ENCODE data around the gene SEC23B. TPM values are rescaled to one million over a fixed set of nuclear protein-coding genes. Genes with fewer than 3 reads are reported as not detected.

The SEC23B gene
- total RNA-seq, 2 experiments from 2014 or later, result 95.3 to 119 TPM

GRCh38 chr20:18545566-18545965 is 37.8 kb downstream of the SEC23B start:
- intact Hi-C loops (cut with DNase I, micrococcal nuclease), result no loop called here
- H3K27ac Mint-ChIP-seq, result no peak overlapping the region
- no peak for DNase-seq
- ChIA-PET CTCF (interaction anchor here (1.2 kb wide), 1 partner anchor 38 kb away, joined by 3 read pairs; the partner anchor contains the start of gene SEC23B), POLR2A (no interaction called here)
- no peaks in the 10 kb centered on the region for H3K9me3 Mint-ChIP-seq (ENCODE audit: low read depth)
- no peak for ATAC-seq
- H3K4me3 Mint-ChIP-seq, result no peak overlapping the region
- no peaks in the 10 kb centered on the region for H3K4me1 Mint-ChIP-seq
- no peaks in the 10 kb centered on the region for H3K27me3 Mint-ChIP-seq
- H3K36me3 Mint-ChIP-seq (ENCODE audit: low read depth), result peaks cover 43% of the 10 kb centered on the region

- ATAC-seq (no peak), DNase-seq (no peak)
- ChIA-PET CTCF (interaction anchor here (0.6 kb wide), 1 partner anchor 40 kb away, joined by 3 read pairs; no protein-coding TSS in a partner anchor), POLR2A (no interaction called here)
- intact Hi-C loops (cut with DNase I, micrococcal nuclease), result no loop called here
- Mint-ChIP-seq H3K9me3 (ENCODE audit: low read depth) (no peaks in the 10 kb centered on the region), H3K4me3 (no peak overlapping the region), H3K27me3 (no peaks in the 10 kb centered on the region), H3K36me3 (ENCODE audit: low read depth) (peaks cover 31% of the 10 kb centered on the region), H3K4me1 (no peaks in the 10 kb centered on the region), H3K27ac (no peak overlapping the region)
Measured at GRCh38 chr20:18548465-18548864, 40.7 kb downstream of the SEC23B start.

GRCh38 chr20:18553746-18554145 is 46.0 kb downstream of the SEC23B start:
- ATAC-seq (no peak), DNase-seq (no peak)
- no peak overlapping the region for H3K27ac Mint-ChIP-seq
- POLR2A ChIA-PET, result no interaction called here
- no peaks in the 10 kb centered on the region for H3K27me3 Mint-ChIP-seq
- no peak overlapping the region for H3K4me3 Mint-ChIP-seq
- intact Hi-C loops (cut with DNase I, micrococcal nuclease), result no loop called here
- H3K4me1 Mint-ChIP-seq, result no peaks in the 10 kb centered on the region
- no peaks in the 10 kb centered on the region for H3K9me3 Mint-ChIP-seq (ENCODE audit: low read depth)
- H3K36me3 Mint-ChIP-seq (ENCODE audit: low read depth), result peaks cover 39% of the 10 kb centered on the region
- CTCF ChIA-PET, result no interaction called here

GRCh38 chr20:18566892-18567738 is 59.4 kb downstream of the SEC23B start, which contains the start of gene SMIM26:
TSS of gene SMIM26 (plus strand) at chr20:18567432. CDS start at chr20:18567479, 47 bp downstream.
- H3K27me3 Mint-ChIP-seq, result no peaks in the 10 kb centered on the region
- peaks cover 13% of the 10 kb centered on the region for H3K4me1 Mint-ChIP-seq
- intact Hi-C loops (cut with DNase I, micrococcal nuclease), result loop anchor here (1.0 to 10.0 kb wide), 15 partner anchors 20 to 1992 kb away; partner anchors contain the start of genes DZANK1 (in 2 of the 2), POLR3F (in 2 of the 2), SEC23B (in 2 of the 2) and SNX5 (in 2 of the 2)
- no peaks in the 10 kb centered on the region for H3K9me3 Mint-ChIP-seq (ENCODE audit: low read depth)
- peak within 1 kb of the TSS; percentile 92 for H3K27ac Mint-ChIP-seq
- ChIA-PET POLR2A (interaction anchor here (1.0 kb wide), 1 partner anchor 100 kb away, joined by 4 read pairs; the partner anchor contains the start of genes DZANK1 and POLR3F), CTCF (interaction anchor here (1.0 to 2.0 kb wide), 2 partner anchors 24 to 60 kb away, joined by 3 to 7 read pairs; partner anchors contain the start of gene SEC23B)
- peak; percentile 100 for ATAC-seq
- peak; percentile 97 for DNase-seq
- peak within 1 kb of the TSS; percentile 98 for H3K4me3 Mint-ChIP-seq
- H3K36me3 Mint-ChIP-seq (ENCODE audit: low read depth), result peaks cover 27% of the 10 kb centered on the region

- POLR2A ChIA-PET, result no interaction called here
Measured at GRCh38 chr20:18567739-18568091, 60.0 kb downstream of the SEC23B start.

GRCh38 chr20:18571009-18571408 is 63.3 kb downstream of the SEC23B start:
- Mint-ChIP-seq H3K9me3 (ENCODE audit: low read depth) (no peaks in the 10 kb centered on the region), H3K36me3 (ENCODE audit: low read depth) (peaks cover 21% of the 10 kb centered on the region), H3K27me3 (no peaks in the 10 kb centered on the region), H3K27ac (peak overlapping the region; percentile 6), H3K4me3 (no peak overlapping the region), H3K4me1 (peaks cover 17% of the 10 kb centered on the region)
- DNase-seq (no peak), ATAC-seq (no peak)
- ChIA-PET POLR2A (no interaction called here), CTCF (no interaction called here)
- intact Hi-C loops (cut with DNase I, micrococcal nuclease), result no loop called here

More at GRCh38 chr20:18567739-18568091, 60.0 kb downstream of the SEC23B start:
- CTCF ChIA-PET, result interaction anchor here (2.0 kb wide), 1 partner anchor 60 kb away, joined by 7 read pairs; the partner anchor contains the start of gene SEC23B
- Mint-ChIP-seq H3K27ac (peak overlapping the region; percentile 92), H3K4me3 (peak overlapping the region; percentile 98), H3K4me1 (peaks cover 17% of the 10 kb centered on the region), H3K27me3 (no peaks in the 10 kb centered on the region), H3K9me3 (ENCODE audit: low read depth) (no peaks in the 10 kb centered on the region), H3K36me3 (ENCODE audit: low read depth) (peaks cover 25% of the 10 kb centered on the region)
- ATAC-seq (no peak), DNase-seq (no peak)
- intact Hi-C loops (cut with DNase I, micrococcal nuclease), result loop anchor here (1.0 to 10.0 kb wide), 15 partner anchors 20 to 1993 kb away; partner anchors contain the start of genes DZANK1 (in 2 of the 2), POLR3F (in 2 of the 2), SEC23B (in 2 of the 2) and SNX5 (in 2 of the 2)

- Mint-ChIP-seq H3K4me1 (peaks cover 14% of the 10 kb centered on the region), H3K9me3 (ENCODE audit: low read depth) (no peaks in the 10 kb centered on the region), H3K27ac (no peak overlapping the region), H3K36me3 (ENCODE audit: low read depth) (peaks cover 21% of the 10 kb centered on the region), H3K27me3 (no peaks in the 10 kb centered on the region), H3K4me3 (no peak overlapping the region)
- ATAC-seq, result no peak
- ChIA-PET CTCF (interaction anchor here (1.2 kb wide), 1 partner anchor 12 kb away, joined by 3 read pairs; no protein-coding TSS in a partner anchor), POLR2A (no interaction called here)
- intact Hi-C loops (cut with DNase I, micrococcal nuclease), result no loop called here
- DNase-seq, result no peak
Measured at GRCh38 chr20:18571578-18571977, 63.8 kb downstream of the SEC23B start.

GRCh38 chr20:18577942-18578341 is 70.2 kb downstream of the SEC23B start:
- DNase-seq (no peak), ATAC-seq (no peak)
- H3K36me3 Mint-ChIP-seq (ENCODE audit: low read depth), result no peaks in the 10 kb centered on the region
- ChIA-PET CTCF (no interaction called here), POLR2A (no interaction called here)
- intact Hi-C loops (cut with DNase I, micrococcal nuclease), result no loop called here
- H3K27ac Mint-ChIP-seq, result no peak overlapping the region
- no peak overlapping the region for H3K4me3 Mint-ChIP-seq
- H3K9me3 Mint-ChIP-seq (ENCODE audit: low read depth), result no peaks in the 10 kb centered on the region
- no peaks in the 10 kb centered on the region for H3K27me3 Mint-ChIP-seq
- H3K4me1 Mint-ChIP-seq, result peaks cover 7% of the 10 kb centered on the region

- Mint-ChIP-seq H3K27me3 (no peaks in the 10 kb centered on the region), H3K27ac (no peak overlapping the region), H3K4me1 (peaks cover 7% of the 10 kb centered on the region), H3K4me3 (no peak overlapping the region), H3K36me3 (ENCODE audit: low read depth) (no peaks in the 10 kb centered on the region), H3K9me3 (ENCODE audit: low read depth) (no peaks in the 10 kb centered on the region)
- ChIA-PET POLR2A (no interaction called here), CTCF (no interaction called here)
- intact Hi-C loops (cut with DNase I, micrococcal nuclease), result no loop called here
- no peak for DNase-seq
- ATAC-seq, result peak; percentile 42
Measured at GRCh38 chr20:18578581-18578980, 70.8 kb downstream of the SEC23B start.

GRCh38 chr20:18580012-18580411 is 72.3 kb downstream of the SEC23B start:
- ChIA-PET POLR2A (no interaction called here), CTCF (no interaction called here)
- no peak overlapping the region for H3K4me3 Mint-ChIP-seq
- no peaks in the 10 kb centered on the region for H3K36me3 Mint-ChIP-seq (ENCODE audit: low read depth)
- H3K4me1 Mint-ChIP-seq, result peaks cover 7% of the 10 kb centered on the region
- H3K27me3 Mint-ChIP-seq, result peaks cover 6% of the 10 kb centered on the region
- ATAC-seq, result no peak
- no peak for DNase-seq
- intact Hi-C loops (cut with DNase I, micrococcal nuclease), result loop anchor here in 1 of 2 experiments (10.0 kb wide), 1 partner anchor 165 kb away; no protein-coding TSS in a partner anchor
- H3K9me3 Mint-ChIP-seq (ENCODE audit: low read depth), result no peaks in the 10 kb centered on the region
- no peak overlapping the region for H3K27ac Mint-ChIP-seq

- intact Hi-C loops (cut with DNase I, micrococcal nuclease), result loop anchor here (5.0 to 10.0 kb wide), 3 partner anchors 170 to 448 kb away; partner anchors contain the start of genes KAT14 (in 1 of the 2) and PET117 (in 1 of the 2)
- POLR2A ChIA-PET, result interaction anchor here (0.7 kb wide), 1 partner anchor 886 kb away, joined by 6 read pairs; no protein-coding TSS in a partner anchor
- no peaks in the 10 kb centered on the region for H3K36me3 Mint-ChIP-seq (ENCODE audit: low read depth)
Measured at GRCh38 chr20:18585134-18585533, 77.4 kb downstream of the SEC23B start.

More at GRCh38 chr20:18585134-18585533, 77.4 kb downstream of the SEC23B start:
- Mint-ChIP-seq H3K4me1 (peaks cover 23% of the 10 kb centered on the region), H3K4me3 (no peak overlapping the region), H3K27me3 (peaks cover 6% of the 10 kb centered on the region), H3K9me3 (ENCODE audit: low read depth) (no peaks in the 10 kb centered on the region), H3K27ac (no peak overlapping the region)
- ATAC-seq (no peak), DNase-seq (no peak)
- CTCF ChIA-PET, result interaction anchor here (0.6 to 1.6 kb wide), 3 partner anchors 16 to 348 kb away, joined by 3 to 4 read pairs (median 3); partner anchors contain the start of gene DZANK1
